K562 (cell line): ENCODE data around the gene PLXND1. TPM values are rescaled to one million over a fixed set of nuclear protein-coding genes. Genes with fewer than 3 reads are reported as not detected.

Source experiments
- ATAC-seq: fragments of 200-7000 bp; cut with Tn5 transposase; 3 replicates; pipeline ENCODE4 v1.9.1; 2020; ENCODE audit warnings: moderate library complexity
- BruUV-seq: library from RNA; stranded (reverse); fragments of 400-500 nt; replicated peaks from 2 replicates; lab custom pipeline; 2021; lab: Mats Ljungman, UMichigan
- CTCF ChIA-PET: fragments of 300-600 bp; formaldehyde crosslinking; extraction: SDS; loops from one replicate; lab custom pipeline; 2021; ENCODE audit warnings: low intra/inter-chr PET ratio; lab: Yijun Ruan, JAX
- POLR2A ChIA-PET: fragments of 300-600, 350-650 bp; sonication (Branson Sonifier 250); formaldehyde crosslinking; extraction: SDS; loops from one replicate; lab custom pipeline; 2021; ENCODE audit warnings: antibody characterized with exemption, inconsistent platforms; lab: Yijun Ruan, JAX
- DNase-seq, 4 experiments: peaks; one replicate each; pipeline versions ENCODE4 v3.0.0 to v3.0.0-alpha.2; 2011 to 2018; ENCODE audit warnings: low spot score in 3 of 4, mixed read lengths in 3 of 4; ENCODE audit errors: extremely low read depth in 1 of 4
- FAIRE-seq: peaks from 2 replicates; lab custom pipeline; 2011; peaks lifted over from hg19 to GRCh38; lab: Jason Lieb, UNC
- H2AFZ ChIP-seq: 2 replicates; pipeline ENCODE4 v1.6.0; 2011; ENCODE audit warnings: low read depth, low read length, control low read depth, inconsistent platforms
- H3K27ac ChIP-seq: fragments of 200-600 bp; 3 replicates; pipeline ENCODE4 v1.8.0; 2011; ENCODE audit warnings: low read depth, mild to moderate bottlenecking, control low read depth, inconsistent platforms, low read length, moderate library complexity, mixed read lengths; ENCODE audit errors: extremely low read depth
- H3K27me3 ChIP-seq, 2 experiments: fragments of 300-600 bp in 1 of 2; 2 replicates in 1 of 2; 3 replicates in 1 of 2; pipeline versions ENCODE4 v1.6.0 to v1.8.0; 2011; ENCODE audit warnings: inconsistent platforms in 2 of 2, low read length in 2 of 2, mild to moderate bottlenecking in 1 of 2, mixed read lengths in 1 of 2, moderate library complexity in 1 of 2; ENCODE audit not compliant: control insufficient read depth in 2 of 2, insufficient read depth in 2 of 2
- H3K36me3 ChIP-seq: fragments of 300-600 bp; 3 replicates; pipeline ENCODE4 v1.8.0; 2011; ENCODE audit warnings: mild to moderate bottlenecking, low read length, inconsistent platforms; ENCODE audit not compliant: control insufficient read depth, insufficient read depth
- H3K4me1 ChIP-seq, 2 experiments: fragments of 200-600 bp in 1 of 2; replicated peaks in 1 of 2; 2 replicates in 1 of 2; 3 replicates in 1 of 2; pipeline versions ENCODE4 v1.5.1 to v1.8.0; 2011; ENCODE audit warnings: inconsistent platforms in 2 of 2, low read length in 2 of 2, mild to moderate bottlenecking in 1 of 2, mixed read lengths in 1 of 2, moderate library complexity in 1 of 2; ENCODE audit not compliant: control insufficient read depth in 2 of 2, insufficient read depth in 2 of 2
- H3K4me2 ChIP-seq: 2 replicates; pipeline ENCODE4 v1.6.1; 2011; ENCODE audit warnings: low read length, control low read depth, inconsistent platforms, mixed read lengths; ENCODE audit not compliant: insufficient read depth
- H3K4me3 ChIP-seq: fragments of 200-600 bp; sonication (generic), shearing (Covaris generic); 2 replicates; pipeline ENCODE4 v1.5.1; 2016; ENCODE audit warnings: control low read depth, inconsistent platforms
- H3K79me2 ChIP-seq: fragments of 200-600 bp; 3 replicates; pipeline ENCODE4 v1.8.0; 2011; ENCODE audit warnings: low read length, inconsistent platforms; ENCODE audit not compliant: control insufficient read depth, insufficient read depth
- H3K9ac ChIP-seq, 2 experiments: 2 replicates each; pipeline versions ENCODE4 v1.6.0 to v1.6.1; 2011; ENCODE audit warnings: low read depth in 2 of 2, low read length in 2 of 2, control low read depth in 1 of 2, inconsistent platforms in 1 of 2, mild to moderate bottlenecking in 1 of 2, mixed read lengths in 1 of 2; ENCODE audit not compliant: insufficient read depth in 1 of 2
- H3K9me1 ChIP-seq: one replicate; pipeline ENCODE4 v1.6.0; 2011; ENCODE audit warnings: inconsistent platforms, mild to moderate bottlenecking, low read length, moderate library complexity; ENCODE audit not compliant: control insufficient read depth, insufficient read depth
- H3K9me3 ChIP-seq: replicated peaks from 2 replicates; pipeline ENCODE4 v1.5.1; 2011; ENCODE audit warnings: low read depth, low read length, inconsistent platforms; ENCODE audit not compliant: control insufficient read depth, insufficient read depth
- H4K20me1 ChIP-seq: replicated peaks from 2 replicates; pipeline ENCODE4 v1.6.1; 2011; ENCODE audit warnings: low read length, inconsistent platforms, mixed read lengths; ENCODE audit not compliant: control insufficient read depth, insufficient read depth
- ATF4 ChIP-seq: fragments of 450-650 bp; formaldehyde crosslinking; IDR thresholded peaks from 2 replicates; pipeline ENCODE4 v1.4.0; 2022; ENCODE audit warnings: mild to moderate bottlenecking, moderate library complexity
- CBFA2T3 ChIP-seq: fragments of 450-650 bp; IDR thresholded peaks from 2 replicates; pipeline ENCODE4 v1.6.1; 2017
- HNRNPUL1 ChIP-seq: fragments of 200-400 bp; formaldehyde crosslinking; IDR thresholded peaks from 2 replicates; pipeline ENCODE4 v1.6.1; 2017; ENCODE audit warnings: low read length
- HSF4 ChIP-seq: fragments of 250-450 bp; sonication (Bioruptor Pico); IDR thresholded peaks from 2 replicates; pipeline ENCODE4 v2.1.2; 2022; ENCODE audit warnings: mild to moderate bottlenecking, moderate library complexity, borderline replicate concordance
- KDM4B ChIP-seq, 2 experiments: fragments of 450-650 bp in 1 of 2; sonication (generic) in 1 of 2; IDR thresholded peaks; 2 replicates each; pipeline ENCODE4 v1.6.1; 2016 to 2017; ENCODE audit warnings: borderline replicate concordance in 2 of 2, antibody characterized with exemption in 1 of 2, low read depth in 1 of 2, mild to moderate bottlenecking in 1 of 2
- NEUROD1 ChIP-seq: fragments of 150-350 bp; IDR thresholded peaks from 2 replicates; pipeline ENCODE4 v1.6.1; 2014; ENCODE audit warnings: borderline replicate concordance, low read length, low read depth; ENCODE audit not compliant: partially characterized antibody
- OTX1 ChIP-seq: fragments of 450-650 bp; formaldehyde crosslinking; IDR thresholded peaks from 2 replicates; pipeline ENCODE4 v1.4.0; 2022; ENCODE audit warnings: mild to moderate bottlenecking
- POLR2G ChIP-seq: fragments of 200-400 bp; formaldehyde crosslinking; IDR thresholded peaks from 2 replicates; pipeline ENCODE4 v1.6.1; 2017; ENCODE audit warnings: low read depth, mild to moderate bottlenecking, antibody characterized with exemption, low read length, moderate library complexity
- RAD51 ChIP-seq: fragments of 450-650 bp; IDR thresholded peaks from 2 replicates; pipeline ENCODE4 v1.7.1; 2016; ENCODE audit warnings: low read depth, mild to moderate bottlenecking, borderline replicate concordance
- SNRNP70 ChIP-seq: fragments of 200-400 bp; formaldehyde crosslinking; optimal IDR thresholded peaks from 2 replicates; pipeline ENCODE3; 2017; ENCODE audit warnings: low read depth, low read length
- THRA ChIP-seq: fragments of 450-650 bp; IDR thresholded peaks from 2 replicates; pipeline ENCODE4 v1.6.1; 2017; ENCODE audit warnings: mild to moderate bottlenecking, moderate library complexity
- WGBS: fragments of 100-300 bp; shearing (Covaris generic); methylation state at CpG from one replicate; pipeline ENCODE4 v1.1.6; 2016; ENCODE audit warnings: low coverage, mixed read lengths; ENCODE audit not compliant: insufficient coverage; ENCODE audit errors: missing lambda C conversion rate; 5-methylcytosine and 5-hydroxymethylcytosine counted together
- in situ Hi-C: fragments of 300-500 bp; cut with MboI; formaldehyde crosslinking; loops from 4 replicates; pipeline ENCODE4 v1.15.0; 2018; ENCODE audit warnings: inconsistent platforms, mixed read lengths
- intact Hi-C: fragments of 100-400 bp; cut with micrococcal nuclease; formaldehyde crosslinking; loops from 2 replicates; pipeline ENCODE4 v1.14.2; 2022
- polyA plus RNA-seq, 8 experiments: library from polyadenylated mRNA; depleted of rRNA in 4 of 8; stranded (reverse) in 5 of 8; unstranded in 3 of 8; fragments of >200 nt; fragmentation: Nextera tagmentation in 2 of 8; fragmentation: Illumina TruSeq in 1 of 8; extraction: Ambion mirVana in 2 of 8; extraction: Trizol in 1 of 8; gene quantifications; 2 replicates each; pipeline versions ENCODE4 v1.2.1 to v1.2.3, GENCODE V29; 2011 to 2014; ENCODE audit warnings: inconsistent platforms in 1 of 8, missing spikeins in 1 of 8
- total RNA-seq, 7 experiments: library from RNA; depleted of rRNA in 6 of 7; stranded (reverse); fragments of >200 nt in 6 of 7; fragmentation: Illumina TruSeq in 2 of 7; extraction: Trizol in 2 of 7; gene quantifications; 2 replicates each; pipeline versions ENCODE4 v1.2.1 to v1.2.3, GENCODE V29; 2011 to 2021; ENCODE audit warnings: low replicate concordance in 1 of 7
- TF ChIP-seq, protein P1 (sequence below): fragments of 450-650 bp; IDR thresholded peaks from 2 replicates; pipeline ENCODE4 v1.6.1; 2016

The PLXND1 gene
- total and polyA plus RNA-seq, 9 of the 15 experiments (the other 6 are each of a cell fraction or from before 2014, with no cell fraction given), result 0.34 to 28.8 (median 14.0) TPM

GRCh38 chr3:129602309-129602708, 4.2 kb downstream of the PLXND1 start:
- in situ Hi-C loops (no loop called here), intact Hi-C loops (loop anchor here (10.0 kb wide), 1 partner anchor 218 kb away; no protein-coding TSS in a partner anchor)
- H3K27me3 ChIP-seq, result no peaks in the 10 kb centered on the region
- ATAC-seq (no peak), DNase-seq (no peak), FAIRE-seq (no peak)
- peaks cover 37 to 76% of the 10 kb centered on the region in 2 experiments for H3K4me1 ChIP-seq
- H3K9me3 ChIP-seq, result no peaks in the 10 kb centered on the region
- H3K4me3 ChIP-seq, result no peak overlapping the region
- H2AFZ ChIP-seq, result no peak overlapping the region
- no peak overlapping the region for H3K27ac ChIP-seq
- H3K79me2 ChIP-seq, result peaks cover 83% of the 10 kb centered on the region
- H3K4me2 ChIP-seq, result no peak overlapping the region
- peaks cover 16% of the 10 kb centered on the region; the same call in 1 of the 2 replicates for H4K20me1 ChIP-seq
- ChIA-PET CTCF (no interaction called here), POLR2A (no interaction called here)
- no peaks in the 10 kb centered on the region for H3K9me1 ChIP-seq
- BruUV-seq, result no TSS peak
- TF ChIP-seq KDM4B (IDR thresholded peaks at IDR 0.05; ENCODE audit: borderline replicate concordance in 2 of 2, low read depth in 1 of 2), result no peak
- TF ChIP-seq CBFA2T3, result no peak
- TF ChIP-seq HNRNPUL1, result no peak
- TF ChIP-seq, protein P1, sequence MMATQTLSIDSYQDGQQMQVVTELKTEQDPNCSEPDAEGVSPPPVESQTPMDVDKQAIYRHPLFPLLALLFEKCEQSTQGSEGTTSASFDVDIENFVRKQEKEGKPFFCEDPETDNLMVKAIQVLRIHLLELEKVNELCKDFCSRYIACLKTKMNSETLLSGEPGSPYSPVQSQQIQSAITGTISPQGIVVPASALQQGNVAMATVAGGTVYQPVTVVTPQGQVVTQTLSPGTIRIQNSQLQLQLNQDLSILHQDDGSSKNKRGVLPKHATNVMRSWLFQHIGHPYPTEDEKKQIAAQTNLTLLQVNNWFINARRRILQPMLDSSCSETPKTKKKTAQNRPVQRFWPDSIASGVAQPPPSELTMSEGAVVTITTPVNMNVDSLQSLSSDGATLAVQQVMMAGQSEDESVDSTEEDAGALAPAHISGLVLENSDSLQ, result no peak
- no peak for TF ChIP-seq RAD51
- TF ChIP-seq HSF4 (CRISPR knock-in tag), result no peak
- TF ChIP-seq NEUROD1, result no peak
- no peak for TF ChIP-seq OTX1 (CRISPR knock-in tag)
- no peak for TF ChIP-seq POLR2G
- no peak for TF ChIP-seq ATF4 (CRISPR knock-in tag)
- no peak for TF ChIP-seq SNRNP70
- TF ChIP-seq THRA, result no peak
- 91% methylated on average over 8 of the region's 11 CpGs for WGBS
- H3K36me3 ChIP-seq, result peaks cover 5% of the 10 kb centered on the region; the same call in 2 of the 3 replicates
- H3K9ac ChIP-seq, result 0 out of 4 replicates have a peak overlapping the region, but pooled peaks of 1 of the 2 experiments have one; percentile 40
